DOHH2 (cell line): Measurements from ENCODE around the gene BEND5.

ENCODE experiments used
- H3F3A ChIP-seq: fragments of 200-600 bp; sonication (generic), shearing (Covaris generic); 2 replicates; pipeline ENCODE4 v1.6.0; 2016; ENCODE audit warnings: antibody characterized with exemption, mild to moderate bottlenecking; ENCODE audit not compliant: control insufficient read depth, insufficient read depth
- H3K27ac ChIP-seq: fragments of 200-600 bp; sonication (generic); 2 replicates; pipeline ENCODE4 v1.5.1; 2014; ENCODE audit warnings: low read depth, mild to moderate bottlenecking, low read length, moderate library complexity
- H3K27me3 ChIP-seq: fragments of 200-600 bp; sonication (generic); 2 replicates; pipeline ENCODE4 v1.6.1; 2014; ENCODE audit warnings: mild to moderate bottlenecking, low read length, mixed read lengths; ENCODE audit not compliant: control insufficient read depth
- H3K36me3 ChIP-seq: fragments of 200-600 bp; sonication (generic); 2 replicates; pipeline ENCODE4 v1.6.1; 2014; ENCODE audit warnings: mild to moderate bottlenecking, low read length, moderate library complexity, mixed read lengths; ENCODE audit not compliant: control insufficient read depth
- H3K4me1 ChIP-seq: fragments of 200-600 bp; sonication (generic); 2 replicates; pipeline ENCODE4 v1.6.1; 2014; ENCODE audit warnings: mild to moderate bottlenecking, low read length, mixed read lengths; ENCODE audit not compliant: control insufficient read depth
- H3K4me2 ChIP-seq: fragments of 200-600 bp; sonication (generic); 2 replicates; pipeline ENCODE4 v1.6.0; 2014; ENCODE audit warnings: mild to moderate bottlenecking, low read length, moderate library complexity
- H3K4me3 ChIP-seq: fragments of 200-600 bp; sonication (generic); 2 replicates; pipeline ENCODE4 v1.5.1; 2014; ENCODE audit warnings: mild to moderate bottlenecking, low read length, mixed read lengths
- H3K79me2 ChIP-seq: fragments of 200-600 bp; sonication (generic); 2 replicates; pipeline ENCODE4 v1.6.1; 2014; ENCODE audit warnings: mild to moderate bottlenecking, low read length, mixed read lengths; ENCODE audit not compliant: control insufficient read depth
- H3K9me2 ChIP-seq: fragments of 200-600 bp; sonication (generic); replicated peaks from 2 replicates; pipeline ENCODE4 v1.6.1; 2014; ENCODE audit warnings: mild to moderate bottlenecking, low read length, mixed read lengths; ENCODE audit not compliant: control insufficient read depth
- H3K9me3 ChIP-seq: fragments of 200-600 bp; sonication (generic); 2 replicates; pipeline ENCODE4 v1.6.1; 2014; ENCODE audit warnings: antibody characterized with exemption, low read length, mixed read lengths; ENCODE audit not compliant: control insufficient read depth, insufficient read depth
- H4K20me1 ChIP-seq: fragments of 200-600 bp; sonication (generic); 2 replicates; pipeline ENCODE4 v1.6.0; 2014; ENCODE audit warnings: low read depth, mild to moderate bottlenecking, antibody characterized with exemption, low read length, moderate library complexity; ENCODE audit not compliant: control insufficient read depth, insufficient read depth
- EZH2phosphoT487 ChIP-seq: fragments of 200-600 bp; sonication (generic); IDR thresholded peaks from 2 replicates; pipeline ENCODE4 v1.6.1; 2017; ENCODE audit warnings: borderline replicate concordance, mild to moderate bottlenecking, antibody characterized with exemption, low read length, moderate library complexity, mixed read lengths
- TF ChIP-seq, protein P1 (sequence below): fragments of 200-600 bp; sonication (generic); IDR thresholded peaks from one replicate; pipeline ENCODE4 v1.5.1; 2014; ENCODE audit warnings: antibody characterized with exemption, mild to moderate bottlenecking, low read depth, low read length; ENCODE audit not compliant: poor library complexity, severe bottlenecking

The BEND5 gene

DNA sequence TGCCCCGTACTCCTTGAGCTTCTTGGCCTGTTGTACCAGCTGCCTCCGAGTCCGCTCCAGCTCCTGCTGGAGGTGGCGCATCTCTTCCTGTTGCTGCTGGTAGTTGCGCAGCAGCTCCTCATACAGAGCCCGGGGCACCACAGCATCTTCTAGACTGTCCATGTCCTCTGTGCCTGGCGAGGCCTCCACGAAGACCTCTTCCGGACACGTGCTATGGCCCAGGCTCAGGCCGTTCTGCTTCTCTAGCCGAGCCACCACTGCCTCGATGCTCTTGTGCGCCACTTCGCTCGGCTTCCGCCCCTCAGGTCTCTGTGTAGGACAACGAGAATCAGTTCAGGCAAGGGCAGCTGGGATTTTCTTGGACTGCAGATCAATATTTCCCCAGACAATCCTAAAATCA is 17.7 kb downstream of the BEND5 start:
- Histone ChIP-seq H3K4me3 (no peak overlapping the region), H3K9me3 (no peaks in the 10 kb centered on the region), H3K27me3 (no peaks in the 10 kb centered on the region), H3K79me2 (no peaks in the 10 kb centered on the region), H3K36me3 (no peaks in the 10 kb centered on the region), H3K4me1 (no peaks in the 10 kb centered on the region), H3K27ac (no peak overlapping the region), H3K4me2 (no peak overlapping the region), H3F3A (no peaks in the 10 kb centered on the region), H4K20me1 (no peaks in the 10 kb centered on the region), H3K9me2 (no peaks in the 10 kb centered on the region)
- TF ChIP-seq, protein P1, sequence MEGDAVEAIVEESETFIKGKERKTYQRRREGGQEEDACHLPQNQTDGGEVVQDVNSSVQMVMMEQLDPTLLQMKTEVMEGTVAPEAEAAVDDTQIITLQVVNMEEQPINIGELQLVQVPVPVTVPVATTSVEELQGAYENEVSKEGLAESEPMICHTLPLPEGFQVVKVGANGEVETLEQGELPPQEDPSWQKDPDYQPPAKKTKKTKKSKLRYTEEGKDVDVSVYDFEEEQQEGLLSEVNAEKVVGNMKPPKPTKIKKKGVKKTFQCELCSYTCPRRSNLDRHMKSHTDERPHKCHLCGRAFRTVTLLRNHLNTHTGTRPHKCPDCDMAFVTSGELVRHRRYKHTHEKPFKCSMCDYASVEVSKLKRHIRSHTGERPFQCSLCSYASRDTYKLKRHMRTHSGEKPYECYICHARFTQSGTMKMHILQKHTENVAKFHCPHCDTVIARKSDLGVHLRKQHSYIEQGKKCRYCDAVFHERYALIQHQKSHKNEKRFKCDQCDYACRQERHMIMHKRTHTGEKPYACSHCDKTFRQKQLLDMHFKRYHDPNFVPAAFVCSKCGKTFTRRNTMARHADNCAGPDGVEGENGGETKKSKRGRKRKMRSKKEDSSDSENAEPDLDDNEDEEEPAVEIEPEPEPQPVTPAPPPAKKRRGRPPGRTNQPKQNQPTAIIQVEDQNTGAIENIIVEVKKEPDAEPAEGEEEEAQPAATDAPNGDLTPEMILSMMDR: no peak
- no peak for TF ChIP-seq EZH2phosphoT487

GRCh38 chr1:48757363-48757762 is 19.3 kb downstream of the BEND5 start:
- H3K79me2 ChIP-seq: no peaks in the 10 kb centered on the region
- H3K27ac ChIP-seq: no peak overlapping the region
- no peaks in the 10 kb centered on the region for H3F3A ChIP-seq
- H3K4me1 ChIP-seq: no peaks in the 10 kb centered on the region
- no peak overlapping the region for H3K4me2 ChIP-seq
- no peak for TF ChIP-seq EZH2phosphoT487
- TF ChIP-seq, protein P1: no peak
- no peaks in the 10 kb centered on the region for H3K36me3 ChIP-seq
- no peak overlapping the region for H3K4me3 ChIP-seq
- no peaks in the 10 kb centered on the region for H3K9me3 ChIP-seq
- H4K20me1 ChIP-seq: no peaks in the 10 kb centered on the region
- no peaks in the 10 kb centered on the region for H3K9me2 ChIP-seq
- H3K27me3 ChIP-seq: no peaks in the 10 kb centered on the region

DNA sequence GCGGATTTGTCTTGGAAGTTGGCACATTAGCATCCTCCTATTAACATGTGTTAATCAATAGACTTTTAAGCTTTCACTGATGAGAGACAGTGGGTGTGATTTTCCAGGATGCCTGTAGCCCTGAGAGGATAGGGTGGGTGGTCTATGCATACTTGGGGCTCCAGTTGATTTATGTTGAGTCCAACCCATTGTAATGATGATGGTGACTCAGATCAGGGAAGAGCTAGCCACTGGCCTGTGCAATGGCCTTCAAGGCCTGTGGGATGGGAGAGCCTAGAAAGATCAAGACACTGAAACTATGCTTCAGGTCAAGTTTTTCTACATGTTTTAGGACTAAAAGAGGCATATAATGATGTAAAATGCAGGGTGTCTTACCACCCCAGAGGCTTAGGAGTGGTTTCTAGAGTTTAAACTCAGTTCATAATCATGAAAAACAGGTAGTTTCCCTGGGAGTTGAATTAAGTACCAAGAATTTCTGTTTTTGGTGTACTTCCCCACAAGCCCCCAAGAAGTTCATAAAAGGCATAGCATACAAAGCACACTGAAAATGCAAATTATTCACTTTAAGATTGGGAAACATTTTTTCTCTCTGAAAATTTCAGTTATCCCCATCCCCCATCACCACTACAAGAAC is 19.9 kb downstream of the BEND5 start:
- H3K79me2 ChIP-seq: no peaks in the 10 kb centered on the region
- H3K27ac ChIP-seq: no peak overlapping the region
- no peak overlapping the region for H3K4me3 ChIP-seq
- TF ChIP-seq, protein P1: no peak
- no peak for TF ChIP-seq EZH2phosphoT487
- no peaks in the 10 kb centered on the region for H3K4me1 ChIP-seq
- H3K36me3 ChIP-seq: no peaks in the 10 kb centered on the region
- H3K9me3 ChIP-seq: no peaks in the 10 kb centered on the region
- no peaks in the 10 kb centered on the region for H3F3A ChIP-seq
- no peak overlapping the region for H3K4me2 ChIP-seq
- H3K27me3 ChIP-seq: no peaks in the 10 kb centered on the region
- H3K9me2 ChIP-seq: no peaks in the 10 kb centered on the region
- H4K20me1 ChIP-seq: no peaks in the 10 kb centered on the region
